Prostate gland (tissue), 2 donors: ENCODE measurements around the gene TGFBR3L. TPM values are rescaled to one million over a fixed set of nuclear protein-coding genes. Genes with fewer than 3 reads are reported as not detected.

Experiments
- DNase-seq: peaks from one replicate; pipeline ENCODE4 v3.0.0-alpha.2; 2019; ENCODE audit warnings: low spot score
- H3K27ac ChIP-seq, 2 donors: fragments of 200-600 bp; sonication (generic); 2 replicates each; pipeline ENCODE4 v1.5.1; 2017 to 2019
- H3K27me3 ChIP-seq: fragments of 200-600 bp; sonication (generic); replicated peaks from 2 replicates; pipeline ENCODE4 v1.5.1; 2019; ENCODE audit not compliant: insufficient read depth
- H3K36me3 ChIP-seq, 2 donors: fragments of 200-600 bp; sonication (generic); 1 replicate in 1 of 2; 2 replicates in 1 of 2; pipeline versions ENCODE4 v1.5.1 to v1.8.1; 2017 to 2019
- H3K4me1 ChIP-seq: fragments of 200-600 bp; sonication (generic); replicated peaks from 2 replicates; pipeline ENCODE4 v1.5.1; 2019
- H3K4me3 ChIP-seq, 2 donors: fragments of 200-600 bp; sonication (generic); 2 replicates each; pipeline ENCODE4 v1.5.1; 2017 to 2019
- H3K9me3 ChIP-seq: fragments of 200-600 bp; sonication (generic); 2 replicates; pipeline ENCODE4 v1.5.1; 2017
- POLR2A ChIP-seq: fragments of 450-650 bp; IDR thresholded peaks from one replicate; pipeline ENCODE4 v1.6.1; 2016; ENCODE audit warnings: antibody characterized with exemption, mild to moderate bottlenecking
- POLR2AphosphoS5 ChIP-seq: sonication (generic); formaldehyde crosslinking; IDR thresholded peaks from one replicate; pipeline ENCODE4 v1.6.1; 2017; ENCODE audit warnings: antibody characterized with exemption
- WGBS: methylation state at CpG from one replicate; pipeline ENCODE4 v1.1.5; 2018; 5-methylcytosine and 5-hydroxymethylcytosine counted together
- intact Hi-C: fragments of 100-400 bp; cut with DNase I; formaldehyde crosslinking; loops from one replicate; pipeline ENCODE4 v1.14.2; 2022
- total RNA-seq, 2 donors: library from RNA; depleted of rRNA; stranded (reverse); fragments of >200 nt; gene quantifications; one replicate each; pipeline ENCODE4 v1.1.0, GENCODE V29; 2016
- TF ChIP-seq, protein P1 (sequence below), 4 experiments: fragments of 200-600 bp in 2 of 4; fragments of 450-650 bp in 2 of 4; sonication (generic) in 2 of 4; IDR thresholded peaks; 1 replicate in 3 of 4; 2 replicates in 1 of 4; pipeline ENCODE4 v1.5.1; 2016 to 2019; ENCODE audit warnings: antibody characterized with exemption in 4 of 4, mild to moderate bottlenecking in 2 of 4, moderate library complexity in 2 of 4

The TGFBR3L gene
- total RNA-seq, 2 donors from 2014 or later: 3.2 TPM; not detected in 1

DNA sequence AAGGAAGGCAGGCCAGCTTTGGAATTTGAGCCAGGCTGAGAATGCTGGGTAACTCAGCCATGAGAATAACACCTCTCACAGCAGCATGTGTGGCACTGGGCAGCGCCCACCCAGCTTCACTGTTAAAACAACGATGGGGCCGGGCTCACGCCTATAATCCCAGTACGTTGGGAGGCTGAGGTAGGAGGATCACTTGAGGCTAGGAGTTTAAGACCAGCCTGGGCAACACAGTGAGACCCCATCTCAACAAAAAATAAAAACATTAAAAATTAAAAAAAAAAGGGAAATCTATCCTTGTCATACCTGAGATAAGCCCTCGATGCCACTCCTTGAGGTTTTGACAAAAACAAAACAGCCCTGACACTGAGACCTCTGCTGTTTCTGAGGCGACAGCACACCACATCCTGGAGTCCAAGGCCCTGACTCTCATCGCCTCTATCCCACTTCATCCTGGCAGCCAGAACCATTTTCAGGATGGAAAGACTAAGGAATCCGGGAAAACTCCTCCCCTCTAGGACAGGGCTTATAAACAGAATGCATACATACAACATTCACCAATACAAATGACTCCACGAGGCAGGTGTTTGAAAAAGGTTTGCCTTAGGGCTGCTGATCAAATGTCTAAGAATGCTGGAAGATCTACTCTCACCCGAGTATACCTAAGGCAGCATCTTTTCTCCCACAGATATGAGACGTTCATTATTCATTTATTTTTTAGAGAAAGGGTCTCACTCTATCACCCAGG is 51.5 kb downstream of the TGFBR3L start:
- Histone ChIP-seq H3K4me3 (no peak overlapping the region), H3K4me1 (no peaks in the 10 kb centered on the region), H3K36me3 (no peaks in the 10 kb centered on the region), H3K27me3 (no peaks in the 10 kb centered on the region), H3K27ac (no peak overlapping the region), H3K9me3 (no peaks in the 10 kb centered on the region)
- TF ChIP-seq POLR2AphosphoS5 (no peak), POLR2A (no peak)
- TF ChIP-seq, protein P1, sequence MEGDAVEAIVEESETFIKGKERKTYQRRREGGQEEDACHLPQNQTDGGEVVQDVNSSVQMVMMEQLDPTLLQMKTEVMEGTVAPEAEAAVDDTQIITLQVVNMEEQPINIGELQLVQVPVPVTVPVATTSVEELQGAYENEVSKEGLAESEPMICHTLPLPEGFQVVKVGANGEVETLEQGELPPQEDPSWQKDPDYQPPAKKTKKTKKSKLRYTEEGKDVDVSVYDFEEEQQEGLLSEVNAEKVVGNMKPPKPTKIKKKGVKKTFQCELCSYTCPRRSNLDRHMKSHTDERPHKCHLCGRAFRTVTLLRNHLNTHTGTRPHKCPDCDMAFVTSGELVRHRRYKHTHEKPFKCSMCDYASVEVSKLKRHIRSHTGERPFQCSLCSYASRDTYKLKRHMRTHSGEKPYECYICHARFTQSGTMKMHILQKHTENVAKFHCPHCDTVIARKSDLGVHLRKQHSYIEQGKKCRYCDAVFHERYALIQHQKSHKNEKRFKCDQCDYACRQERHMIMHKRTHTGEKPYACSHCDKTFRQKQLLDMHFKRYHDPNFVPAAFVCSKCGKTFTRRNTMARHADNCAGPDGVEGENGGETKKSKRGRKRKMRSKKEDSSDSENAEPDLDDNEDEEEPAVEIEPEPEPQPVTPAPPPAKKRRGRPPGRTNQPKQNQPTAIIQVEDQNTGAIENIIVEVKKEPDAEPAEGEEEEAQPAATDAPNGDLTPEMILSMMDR (IDR thresholded peaks at IDR 0.05): no peak
- WGBS: 84% methylated on average over 12 of the region's 12 CpGs
- DNase-seq: no peak
- intact Hi-C loops: no loop called here

DNA sequence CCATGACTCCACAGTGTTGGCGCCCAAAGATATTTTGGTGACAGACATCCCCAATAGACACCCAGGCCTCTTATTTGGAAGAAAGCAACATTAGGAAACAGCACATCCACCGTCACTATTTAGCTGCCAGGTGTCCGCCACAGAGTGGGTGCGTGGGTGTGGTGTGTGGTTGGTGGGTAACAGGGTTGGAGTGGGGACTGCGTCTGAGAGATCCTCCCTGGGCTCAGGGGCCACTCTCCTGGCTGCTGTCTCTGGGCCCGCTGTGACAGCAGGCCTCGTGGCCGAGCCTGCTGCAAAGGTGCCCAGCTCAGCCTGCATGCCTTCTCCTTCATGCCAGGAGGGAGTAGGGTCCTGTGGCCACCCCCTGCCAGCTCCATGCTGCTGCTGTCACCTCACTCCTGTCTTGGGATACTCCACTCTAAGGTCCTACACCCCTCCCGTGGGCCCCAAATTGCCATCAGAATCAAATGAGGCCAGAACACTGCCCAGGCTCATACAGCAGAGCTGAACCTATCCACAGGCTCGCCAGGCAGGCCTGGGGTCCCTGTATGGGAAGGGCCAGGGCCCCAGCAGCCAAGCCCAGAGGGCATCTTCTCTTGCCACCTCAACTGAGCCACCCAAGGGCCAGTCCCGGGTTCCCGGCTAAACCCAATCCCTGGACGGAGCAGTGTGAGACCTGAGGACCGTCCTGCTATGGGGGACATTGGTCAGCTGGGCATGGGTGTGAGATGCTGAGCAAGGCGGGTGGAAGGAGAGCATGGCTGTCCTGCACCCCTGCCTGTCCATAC is 53.6 kb downstream of the TGFBR3L start:
- H3K27me3 ChIP-seq: no peaks in the 10 kb centered on the region
- WGBS: 92% methylated on average over 15 of the region's 15 CpGs
- no peaks in the 10 kb centered on the region for H3K36me3 ChIP-seq
- H3K27ac ChIP-seq: no peak overlapping the region
- no peaks in the 10 kb centered on the region for H3K9me3 ChIP-seq
- H3K4me1 ChIP-seq: no peaks in the 10 kb centered on the region
- no peak for DNase-seq
- H3K4me3 ChIP-seq: no peak overlapping the region
- TF ChIP-seq POLR2A: no peak
- TF ChIP-seq POLR2AphosphoS5: no peak
- TF ChIP-seq, protein P1 (IDR thresholded peaks at IDR 0.05): no peak
- intact Hi-C loops: no loop called here

Other genes starting within 250 kb of the TGFBR3L start
- not detected for gene RETN, start 245.8 kb upstream of the TGFBR3L start, total RNA-seq
- under 1 TPM in 1 of 2 donors, not detected in 1; 0.28 TPM for gene MCEMP1, start 237.7 kb upstream of the TGFBR3L start, total RNA-seq
- gene TRAPPC5, start 234.0 kb upstream of the TGFBR3L start, total RNA-seq: 100 to 1,000 TPM; 105 to 150 TPM
- gene FCER2, start 212.7 kb upstream of the TGFBR3L start, total RNA-seq: 1 to 10 TPM in 1 of 2 donors, not detected in 1; 1.5 TPM
- gene CLEC4G, start 182.7 kb upstream of the TGFBR3L start, total RNA-seq: under 1 TPM in 1 of 2 donors, not detected in 1; 0.57 TPM
- gene CD209, start 167.3 kb upstream of the TGFBR3L start, total RNA-seq: 1 to 10 TPM in 1 of 2 donors, under 1 TPM in 1; 0.97 to 1.2 TPM
- gene CLEC4M, start 151.6 kb upstream of the TGFBR3L start, total RNA-seq: 10 to 100 TPM in 1 of 2 donors, not detected in 1; 11.0 TPM
- gene EVI5L, start 84.6 kb upstream of the TGFBR3L start, total RNA-seq: 10 to 100 TPM; 24.0 to 25.7 TPM
- 1 to 10 TPM; 2.2 to 4.2 TPM for gene PRR36, start 40.4 kb upstream of the TGFBR3L start, total RNA-seq
- gene LRRC8E, start 26.3 kb upstream of the TGFBR3L start, total RNA-seq: 10 to 100 TPM in 1 of 2 donors, 1 to 10 TPM in 1; 4.8 to 11.7 TPM
- gene MAP2K7, start 11.0 kb upstream of the TGFBR3L start, total RNA-seq: 10 to 100 TPM; 21.6 to 45.2 TPM
- gene SNAPC2, start 5.5 kb downstream of the TGFBR3L start, total RNA-seq: 10 to 100 TPM; 37.4 to 95.0 TPM
- 10 to 100 TPM in 1 of 2 donors, 1 to 10 TPM in 1; 5.0 to 37.1 TPM for gene CTXN1, start 11.3 kb downstream of the TGFBR3L start, total RNA-seq
- gene TIMM44, start 28.8 kb downstream of the TGFBR3L start, total RNA-seq: 10 to 100 TPM; 47.3 to 83.4 TPM
- 10 to 100 TPM; 35.6 to 76.9 TPM for gene ELAVL1, start 90.8 kb downstream of the TGFBR3L start, total RNA-seq
- not detected for gene CCL25, start 137.9 kb downstream of the TGFBR3L start, total RNA-seq
- gene FBN3, start 234.8 kb downstream of the TGFBR3L start, total RNA-seq: 1 to 10 TPM; 3.1 to 5.2 TPM